BLaER1 (cell line): Measurements from ENCODE around the gene NOXO1.
A peak's percentile ranks its signal among the peaks of the same experiment; 100 is the strongest.
"Not testable (repeated sequence)": the region's sequence is repeated elsewhere in the genome, so short reads cannot be mapped to it uniquely, and the experiment has no call there.

ENCODE experiments used
- H3K27ac ChIP-seq: shearing (Covaris generic); formaldehyde crosslinking; 2 replicates; pipeline ENCODE4 v1.8.1; 2022
- H3K27me3 ChIP-seq: shearing (Covaris generic); formaldehyde crosslinking; 2 replicates; pipeline ENCODE4 v1.8.1; 2022
- H3K36me3 ChIP-seq: shearing (Covaris generic); formaldehyde crosslinking; 2 replicates; pipeline ENCODE4 v1.8.1; 2022
- H3K4me1 ChIP-seq: shearing (Covaris generic); formaldehyde crosslinking; 2 replicates; pipeline ENCODE4 v1.8.1; 2022
- H3K4me2 ChIP-seq: shearing (Covaris generic); formaldehyde crosslinking; 2 replicates; pipeline ENCODE4 v1.8.1; 2022
- H3K4me3 ChIP-seq: shearing (Covaris generic); formaldehyde crosslinking; 2 replicates; pipeline ENCODE4 v1.8.1; 2022
- H3K9ac ChIP-seq: shearing (Covaris generic); formaldehyde crosslinking; 2 replicates; pipeline ENCODE4 v1.8.1; 2022
- H3K9me3 ChIP-seq: shearing (Covaris generic); formaldehyde crosslinking; 2 replicates; pipeline ENCODE4 v1.8.1; 2022
- H4K20me1 ChIP-seq: shearing (Covaris generic); formaldehyde crosslinking; 2 replicates; pipeline ENCODE4 v1.8.1; 2022
- Cebpa-rat ChIP-seq: shearing (Covaris generic); IDR thresholded peaks from 2 replicates; pipeline ENCODE4 v1.8.1; 2022

Gene NOXO1

GRCh38 chr16:1942047-1942809 lies 39.0 kb downstream of the NOXO1 start:
- Histone ChIP-seq H3K4me1 (peaks cover 46% of the 10 kb centered on the region), H3K27me3 (peaks cover 10% of the 10 kb centered on the region; the same call in 1 of the 2 replicates), H3K9me3 (no peaks in the 10 kb centered on the region), H3K36me3 (peaks cover 22% of the 10 kb centered on the region), H3K27ac (peak overlapping the region; percentile 69), H4K20me1 (peaks cover 30% of the 10 kb centered on the region), H3K4me2 (peak overlapping the region; percentile 100), H3K4me3 (peak overlapping the region; percentile 89), H3K9ac (peak overlapping the region; percentile 79)
- TF ChIP-seq Cebpa-rat: no peak

- Histone ChIP-seq H3K4me3 (peak overlapping the region; percentile 89), H3K4me1 (peaks cover 46% of the 10 kb centered on the region), H3K36me3 (peaks cover 29% of the 10 kb centered on the region), H3K9ac (peak overlapping the region; percentile 79), H3K4me2 (peak overlapping the region; percentile 100), H3K27ac (no peak overlapping the region), H4K20me1 (peaks cover 30% of the 10 kb centered on the region), H3K9me3 (no peaks in the 10 kb centered on the region), H3K27me3 (peaks cover 10% of the 10 kb centered on the region; the same call in 1 of the 2 replicates)
- no peak for TF ChIP-seq Cebpa-rat
These were observed 39.9 kb downstream of the NOXO1 start for GRCh38 chr16:1941162-1942046.

DNA sequence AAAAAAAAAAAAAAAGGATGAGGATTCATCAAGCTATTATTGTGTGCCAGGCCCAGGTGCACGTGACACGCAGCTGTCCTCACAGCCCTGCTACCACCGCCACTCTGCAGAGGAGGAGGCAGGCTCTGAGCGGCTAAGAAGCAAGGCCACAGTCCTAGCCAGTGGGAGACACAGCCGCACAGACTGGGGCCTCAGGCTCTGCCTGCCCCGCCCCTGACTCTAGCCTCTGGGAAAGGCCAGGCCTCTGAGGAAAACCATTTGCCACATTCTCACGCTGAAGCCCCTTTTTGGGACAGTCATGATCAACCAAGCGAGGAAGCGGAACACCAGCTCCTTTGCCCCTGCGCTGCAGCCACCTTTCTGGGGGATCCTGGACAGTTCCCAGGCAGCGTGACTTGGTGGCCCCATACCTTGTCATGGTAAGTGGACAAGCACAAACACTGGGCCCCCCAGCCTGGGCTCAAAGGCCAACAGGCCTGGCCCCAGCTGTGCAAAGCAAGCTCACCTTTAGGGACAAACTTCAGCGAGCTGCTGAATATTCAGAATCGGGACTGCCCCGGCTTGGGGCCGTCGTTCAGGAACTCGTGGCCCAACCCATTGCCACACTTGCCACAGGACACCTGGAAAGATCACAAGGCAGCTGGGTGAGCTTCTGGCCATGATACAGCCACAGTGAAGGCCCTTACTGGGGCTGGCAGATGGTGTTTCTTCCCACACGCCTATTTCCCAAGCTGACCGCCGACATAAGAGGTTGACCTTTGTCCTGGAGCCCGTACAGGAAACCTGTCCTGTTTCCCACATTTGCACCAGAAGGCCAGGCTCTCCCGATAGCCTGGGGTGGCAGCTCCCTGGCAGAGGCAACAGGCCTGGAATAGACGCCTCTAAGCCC lies 40.8 kb downstream of the NOXO1 start:
- peaks cover 30% of the 10 kb centered on the region for H4K20me1 ChIP-seq
- H3K27me3 ChIP-seq: peaks cover 10% of the 10 kb centered on the region; the same call in 1 of the 2 replicates
- no peak overlapping the region for H3K4me3 ChIP-seq
- no peak for TF ChIP-seq Cebpa-rat
- H3K4me1 ChIP-seq: peaks cover 46% of the 10 kb centered on the region
- H3K9ac ChIP-seq: peak overlapping the region; percentile 34; the same call in 1 of the 2 replicates
- no peaks in the 10 kb centered on the region for H3K9me3 ChIP-seq
- no peak overlapping the region for H3K27ac ChIP-seq
- H3K36me3 ChIP-seq: peaks cover 29% of the 10 kb centered on the region
- peak overlapping the region; percentile 100 for H3K4me2 ChIP-seq

- H3K9ac ChIP-seq: not testable (repeated sequence)
These were observed 41.4 kb downstream of the NOXO1 start for GRCh38 chr16:1939833-1940232.

DNA sequence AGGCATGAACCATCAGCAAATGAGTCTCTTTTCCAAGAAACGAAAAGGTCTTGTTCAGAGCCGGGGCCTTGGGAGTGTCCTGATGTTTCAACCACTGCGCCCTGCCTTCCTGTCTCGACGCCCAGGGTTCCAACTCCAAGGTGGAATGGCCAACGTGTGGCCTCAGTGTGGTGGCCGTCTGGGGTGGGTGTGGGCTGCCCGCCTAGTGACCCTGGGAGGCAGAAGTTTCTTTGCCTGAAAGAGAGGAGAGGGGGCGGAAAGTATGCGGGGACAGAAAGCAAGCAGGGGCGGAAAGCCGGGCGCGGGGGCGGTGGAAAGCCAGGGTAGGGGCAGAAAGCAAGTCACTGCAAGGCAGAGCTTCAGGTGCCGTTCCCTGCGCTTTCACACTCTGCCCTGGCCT lies 42.4 kb downstream of the NOXO1 start:
- peaks cover 30% of the 10 kb centered on the region for H4K20me1 ChIP-seq
- H3K9me3 ChIP-seq: no peaks in the 10 kb centered on the region
- no peak overlapping the region for H3K27ac ChIP-seq
- peaks cover 45% of the 10 kb centered on the region for H3K4me1 ChIP-seq
- peaks cover 29% of the 10 kb centered on the region for H3K36me3 ChIP-seq
- no peak overlapping the region for H3K4me3 ChIP-seq
- no peak for TF ChIP-seq Cebpa-rat
- peaks cover 10% of the 10 kb centered on the region; the same call in 1 of the 2 replicates for H3K27me3 ChIP-seq
- no peak overlapping the region; the same call in 1 of the 2 replicates for H3K9ac ChIP-seq
- H3K4me2 ChIP-seq: peak overlapping the region; percentile 100

More at GRCh38 chr16:1939833-1940232, 41.4 kb downstream of the NOXO1 start:
- H3K9me3 ChIP-seq, H3K4me3 ChIP-seq, H3K27me3 ChIP-seq, H3K27ac ChIP-seq: not testable (repeated sequence)
- peaks cover 46% of the 10 kb centered on the region for H3K4me1 ChIP-seq
- peaks cover 29% of the 10 kb centered on the region for H3K36me3 ChIP-seq
- H4K20me1 ChIP-seq: peaks cover 30% of the 10 kb centered on the region
- peak overlapping the region; percentile 100 for H3K4me2 ChIP-seq

- Histone ChIP-seq H3K4me1 (peaks cover 40% of the 10 kb centered on the region), H3K9me3 (no peaks in the 10 kb centered on the region), H3K4me3 (no peak overlapping the region), H4K20me1 (peaks cover 30% of the 10 kb centered on the region), H3K36me3 (peaks cover 29% of the 10 kb centered on the region), H3K27ac (no peak overlapping the region), H3K4me2 (no peak overlapping the region), H3K27me3 (peaks cover 10% of the 10 kb centered on the region; the same call in 1 of the 2 replicates), H3K9ac (no peak overlapping the region)
- no peak for TF ChIP-seq Cebpa-rat
These were observed 43.0 kb downstream of the NOXO1 start for GRCh38 chr16:1938316-1938715.

- no peak overlapping the region for H3K27ac ChIP-seq
- H3K27me3 ChIP-seq: 0 out of 2 replicates have a peak, but pooled peaks cover 4% of the 10 kb centered on the region
- peaks cover 23% of the 10 kb centered on the region for H4K20me1 ChIP-seq
- no peak overlapping the region for H3K9ac ChIP-seq
- H3K4me1 ChIP-seq: peaks cover 40% of the 10 kb centered on the region
- H3K9me3 ChIP-seq: no peaks in the 10 kb centered on the region
- TF ChIP-seq Cebpa-rat: no peak
- no peak overlapping the region for H3K4me3 ChIP-seq
- H3K36me3 ChIP-seq: peaks cover 29% of the 10 kb centered on the region
- no peak overlapping the region for H3K4me2 ChIP-seq
These were observed 44.3 kb downstream of the NOXO1 start for GRCh38 chr16:1936945-1937479.

DNA sequence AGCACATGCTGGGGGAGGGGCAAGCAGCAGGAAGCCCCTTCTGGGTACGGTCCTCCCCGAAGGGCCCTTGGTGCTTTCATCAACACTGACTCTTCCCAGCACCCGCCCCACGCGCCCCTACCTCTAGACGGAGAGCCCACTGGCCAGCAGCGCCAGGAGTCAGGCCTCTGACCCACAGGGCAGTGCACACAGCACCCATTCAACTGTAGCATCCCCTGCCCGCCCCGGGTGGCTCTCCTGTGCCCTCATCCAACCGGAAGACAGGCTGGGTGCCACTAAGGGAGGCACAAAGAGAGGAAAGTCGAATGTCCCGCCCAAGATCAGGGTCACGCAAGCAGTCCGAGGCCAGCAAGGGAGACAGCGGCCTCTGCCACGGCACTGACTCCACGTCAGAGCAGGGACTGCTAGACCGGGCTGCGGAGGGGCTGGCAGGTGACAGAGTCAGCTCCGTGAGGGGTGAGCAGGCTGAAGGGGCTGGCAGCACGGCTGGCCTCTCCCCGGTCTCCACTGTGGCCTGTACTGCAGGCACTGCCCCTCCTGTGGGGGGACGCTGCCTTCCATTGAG lies 48.1 kb downstream of the NOXO1 start:
- Histone ChIP-seq H4K20me1 (no peaks in the 10 kb centered on the region), H3K27me3 (no peaks in the 10 kb centered on the region), H3K27ac (0 out of 2 replicates have a peak overlapping the region, but pooled peaks have one; percentile 9), H3K36me3 (peaks cover 17% of the 10 kb centered on the region), H3K4me1 (peaks cover 22% of the 10 kb centered on the region; the same call in 1 of the 2 replicates), H3K4me3 (no peak overlapping the region), H3K9me3 (no peaks in the 10 kb centered on the region), H3K9ac (no peak overlapping the region), H3K4me2 (peak overlapping the region; percentile 14; the same call in 1 of the 2 replicates)
- TF ChIP-seq Cebpa-rat: no peak
